22Rv1 (cell line): ENCODE measurements around the gene GRHPR.

Experiments
- ZFX ChIP-seq: fragments of 450-650 bp; IDR thresholded peaks from 2 replicates; pipeline ENCODE4 v1.6.1; 2017; ENCODE audit warnings: antibody characterized with exemption, borderline replicate concordance
- TF ChIP-seq, protein P1 (sequence below): fragments of 450-650 bp; IDR thresholded peaks from 2 replicates; pipeline ENCODE4 v1.5.1; 2017; ENCODE audit warnings: mild to moderate bottlenecking

- TF ChIP-seq, protein P1, sequence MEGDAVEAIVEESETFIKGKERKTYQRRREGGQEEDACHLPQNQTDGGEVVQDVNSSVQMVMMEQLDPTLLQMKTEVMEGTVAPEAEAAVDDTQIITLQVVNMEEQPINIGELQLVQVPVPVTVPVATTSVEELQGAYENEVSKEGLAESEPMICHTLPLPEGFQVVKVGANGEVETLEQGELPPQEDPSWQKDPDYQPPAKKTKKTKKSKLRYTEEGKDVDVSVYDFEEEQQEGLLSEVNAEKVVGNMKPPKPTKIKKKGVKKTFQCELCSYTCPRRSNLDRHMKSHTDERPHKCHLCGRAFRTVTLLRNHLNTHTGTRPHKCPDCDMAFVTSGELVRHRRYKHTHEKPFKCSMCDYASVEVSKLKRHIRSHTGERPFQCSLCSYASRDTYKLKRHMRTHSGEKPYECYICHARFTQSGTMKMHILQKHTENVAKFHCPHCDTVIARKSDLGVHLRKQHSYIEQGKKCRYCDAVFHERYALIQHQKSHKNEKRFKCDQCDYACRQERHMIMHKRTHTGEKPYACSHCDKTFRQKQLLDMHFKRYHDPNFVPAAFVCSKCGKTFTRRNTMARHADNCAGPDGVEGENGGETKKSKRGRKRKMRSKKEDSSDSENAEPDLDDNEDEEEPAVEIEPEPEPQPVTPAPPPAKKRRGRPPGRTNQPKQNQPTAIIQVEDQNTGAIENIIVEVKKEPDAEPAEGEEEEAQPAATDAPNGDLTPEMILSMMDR, result no peak
- no peak for TF ChIP-seq ZFX
Observed at GRCh38 chr9:37445832-37446231, 23.3 kb downstream of the GRHPR start.
